Esophagus (tissue), 2 donors: ENCODE results near the gene INS. TPM values are rescaled to one million over a fixed set of nuclear protein-coding genes. Genes with fewer than 3 reads are reported as not detected.

Experiments
- H3K27ac ChIP-seq, 2 donors: one replicate each; pipeline ENCODE4 v1.5.1; 2013; ENCODE audit warnings: low read depth in 2 of 2, mild to moderate bottlenecking in 2 of 2, inconsistent platforms in 1 of 2, low read length in 1 of 2, moderate library complexity in 1 of 2
- H3K27me3 ChIP-seq, 2 donors: one replicate each; pipeline ENCODE4 v1.6.1; 2013; ENCODE audit warnings: low read length in 2 of 2, control low read depth in 1 of 2, mild to moderate bottlenecking in 1 of 2; ENCODE audit not compliant: insufficient read depth in 2 of 2, control insufficient read depth in 1 of 2
- H3K36me3 ChIP-seq, 2 donors: one replicate each; pipeline ENCODE4 v1.6.1; 2013; ENCODE audit warnings: low read length in 1 of 2; ENCODE audit not compliant: control insufficient read depth in 2 of 2, insufficient read depth in 2 of 2
- H3K4me1 ChIP-seq, 2 donors: one replicate each; pipeline ENCODE4 v1.6.1; 2013; ENCODE audit warnings: low read length in 1 of 2; ENCODE audit not compliant: control insufficient read depth in 2 of 2, insufficient read depth in 2 of 2
- H3K4me3 ChIP-seq, 2 donors: one replicate each; pipeline ENCODE4 v1.5.1; 2013; ENCODE audit warnings: low read length in 2 of 2, mild to moderate bottlenecking in 2 of 2, low read depth in 1 of 2, moderate library complexity in 1 of 2
- H3K9me3 ChIP-seq, 2 donors: one replicate each; pipeline ENCODE4 v1.6.1; 2013; ENCODE audit warnings: mild to moderate bottlenecking in 2 of 2, low read depth in 1 of 2, low read length in 1 of 2, moderate library complexity in 1 of 2; ENCODE audit not compliant: control insufficient read depth in 2 of 2, insufficient read depth in 1 of 2
- WGBS, 2 donors: extraction: QIAGEN DNeasy Blood & Tissue Kit; methylation state at CpG; one replicate each; pipeline ENCODE4 v1.1.7; 2013; 5-methylcytosine and 5-hydroxymethylcytosine counted together
- polyA plus RNA-seq, 2 donors: library from polyadenylated mRNA; stranded (reverse); fragments of 200-250 nt; gene quantifications; one replicate each; pipeline ENCODE4 v1.2.3, GENCODE V29; 2013
- donor health status: healthy with polysubstance abuse.
- donor health status: Bipolar disorder and iron deficiency.

The INS gene
- polyA plus RNA-seq, 2 donors, result 1.4 to 3.3 TPM

- peaks cover 6 to 12% of the 10 kb centered on the region in 2 donors for H3K9me3 ChIP-seq
Measured at GRCh38 chr11:2113776-2114175, 47.2 kb downstream of the INS start.

DNA sequence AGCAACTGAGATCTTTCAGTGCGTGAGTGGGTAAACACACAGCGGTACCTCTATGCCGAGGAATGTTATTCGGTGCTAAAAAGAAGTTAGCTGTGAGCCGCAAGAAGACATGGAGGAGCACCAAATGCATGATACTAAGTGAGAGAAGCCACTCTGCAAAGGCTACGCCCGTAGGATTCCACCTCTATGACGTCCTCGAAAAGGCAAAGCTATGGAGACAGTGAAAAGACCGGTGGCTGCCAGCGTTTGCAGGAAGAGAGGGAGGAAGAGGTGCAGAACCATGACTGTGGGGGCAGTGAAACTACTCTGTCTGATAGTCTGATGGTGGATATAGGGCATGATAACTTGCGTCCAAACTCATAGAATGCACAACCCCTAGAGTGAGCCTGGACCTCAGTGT is 50.5 kb downstream of the INS start:
- no peaks in the 10 kb centered on the region for H3K4me1 ChIP-seq
- H3K27me3 ChIP-seq, result no peaks in the 10 kb centered on the region
- no peaks in the 10 kb centered on the region for H3K36me3 ChIP-seq
- H3K9me3 ChIP-seq, result peaks cover 0 to 6% of the 10 kb centered on the region in 2 donors
- no peak overlapping the region for H3K4me3 ChIP-seq
- no peak overlapping the region for H3K27ac ChIP-seq
- WGBS, 2 donors, result 87 to 88% methylated on average over 12 of the region's 12 CpGs

More at GRCh38 chr11:2113776-2114175, 47.2 kb downstream of the INS start:
- H3K4me1 ChIP-seq, result no peaks in the 10 kb centered on the region
- H3K4me3 ChIP-seq, result no peak overlapping the region
- H3K27me3 ChIP-seq, result no peaks in the 10 kb centered on the region
- H3K36me3 ChIP-seq, result no peaks in the 10 kb centered on the region
- H3K27ac ChIP-seq, result no peak overlapping the region
- WGBS, 2 donors, result 85 to 92% methylated on average over 11 of the region's 11 CpGs

Other genes with a start within 250 kb of the INS start
- 1 to 10 TPM; 1.7 to 7.1 TPM for gene TNNT3, start 241.5 kb downstream of the INS start, polyA plus RNA-seq
- 100 to 1,000 TPM in 1 of 2 donors, 10 to 100 TPM in 1; 95.5 to 163 TPM for gene MRPL23, start 213.9 kb downstream of the INS start, polyA plus RNA-seq
- gene H19, start 163.4 kb downstream of the INS start, polyA plus RNA-seq, result 100 to 1,000 TPM in 1 of 2 donors, 10 to 100 TPM in 1; 47.6 to 177 TPM
- 1 to 10 TPM; 2.4 to 3.2 TPM for gene IGF2, start 21.8 kb downstream of the INS start, polyA plus RNA-seq
- gene TH, start 10.6 kb upstream of the INS start, polyA plus RNA-seq, result 1 to 10 TPM in 1 of 2 donors, under 1 TPM in 1; 0.24 to 1.7 TPM
- 1 to 10 TPM in 1 of 2 donors, under 1 TPM in 1; 0.95 to 1.7 TPM for gene ASCL2, start 109.4 kb upstream of the INS start, polyA plus RNA-seq
- gene C11orf21, start 140.7 kb upstream of the INS start, polyA plus RNA-seq, result under 1 TPM; 0.42 to 0.45 TPM
- under 1 TPM; 0.47 to 0.51 TPM for gene TSPAN32, start 140.8 kb upstream of the INS start, polyA plus RNA-seq
- gene CD81, start 216.1 kb upstream of the INS start, polyA plus RNA-seq, result 100 to 1,000 TPM in 1 of 2 donors, 10 to 100 TPM in 1; 56.8 to 175 TPM
- 10 to 100 TPM; 29.5 to 34.6 TPM for gene TSSC4, start 239.5 kb upstream of the INS start, polyA plus RNA-seq